Gastrocnemius medialis (tissue), 4 donors: ENCODE data around the gene PRKCE.

ENCODE experiments used
- POLR2A ChIP-seq, 2 donors: fragments of 450-650 bp; IDR thresholded peaks; one replicate each; pipeline ENCODE4 v1.6.1; 2017; ENCODE audit warnings: antibody characterized with exemption in 2 of 2, mild to moderate bottlenecking in 2 of 2, moderate library complexity in 2 of 2
- TF ChIP-seq, protein P1 (sequence below), 5 experiments: fragments of 450-650 bp in 3 of 5; fragments of 200-600 bp in 2 of 5; sonication (generic) in 2 of 5; IDR thresholded peaks in 4 of 5; conservative IDR thresholded peaks in 1 of 5; 1 replicate in 4 of 5; 2 replicates in 1 of 5; pipeline ENCODE4 v1.5.1; 2016 to 2019; ENCODE audit warnings: antibody characterized with exemption in 5 of 5, mild to moderate bottlenecking in 3 of 5, moderate library complexity in 3 of 5

GRCh38 chr2:45794134-45794617 lies 142.7 kb downstream of the PRKCE start:
- TF ChIP-seq, protein P1, sequence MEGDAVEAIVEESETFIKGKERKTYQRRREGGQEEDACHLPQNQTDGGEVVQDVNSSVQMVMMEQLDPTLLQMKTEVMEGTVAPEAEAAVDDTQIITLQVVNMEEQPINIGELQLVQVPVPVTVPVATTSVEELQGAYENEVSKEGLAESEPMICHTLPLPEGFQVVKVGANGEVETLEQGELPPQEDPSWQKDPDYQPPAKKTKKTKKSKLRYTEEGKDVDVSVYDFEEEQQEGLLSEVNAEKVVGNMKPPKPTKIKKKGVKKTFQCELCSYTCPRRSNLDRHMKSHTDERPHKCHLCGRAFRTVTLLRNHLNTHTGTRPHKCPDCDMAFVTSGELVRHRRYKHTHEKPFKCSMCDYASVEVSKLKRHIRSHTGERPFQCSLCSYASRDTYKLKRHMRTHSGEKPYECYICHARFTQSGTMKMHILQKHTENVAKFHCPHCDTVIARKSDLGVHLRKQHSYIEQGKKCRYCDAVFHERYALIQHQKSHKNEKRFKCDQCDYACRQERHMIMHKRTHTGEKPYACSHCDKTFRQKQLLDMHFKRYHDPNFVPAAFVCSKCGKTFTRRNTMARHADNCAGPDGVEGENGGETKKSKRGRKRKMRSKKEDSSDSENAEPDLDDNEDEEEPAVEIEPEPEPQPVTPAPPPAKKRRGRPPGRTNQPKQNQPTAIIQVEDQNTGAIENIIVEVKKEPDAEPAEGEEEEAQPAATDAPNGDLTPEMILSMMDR (IDR thresholded peaks at IDR 0.05 in 4 of 5, conservative IDR thresholded peaks at IDR 0.05 in 1 of 5): no peak
- TF ChIP-seq POLR2A (IDR thresholded peaks at IDR 0.05): no peak
